Liver (tissue), 3 donors: ENCODE data around the gene TMCC2.

Experiments
- CTCF ChIP-seq: fragments of 150-350 bp; IDR thresholded peaks from 2 replicates; pipeline ENCODE4 v1.5.1; 2017; ENCODE audit warnings: improper control_type of control experiment, low read depth, low read length; ENCODE audit not compliant: missing input control
- FOXA1 ChIP-seq: IDR thresholded peaks from 2 replicates; pipeline ENCODE4 v1.6.1; 2016; ENCODE audit warnings: antibody characterized with exemption
- MAX ChIP-seq: IDR thresholded peaks from 2 replicates; pipeline ENCODE4 v1.6.1; 2016; ENCODE audit warnings: antibody characterized with exemption
- REST ChIP-seq: IDR thresholded peaks from 2 replicates; pipeline ENCODE4 v1.6.1; 2016; ENCODE audit warnings: antibody characterized with exemption, mild to moderate bottlenecking
- RXRA ChIP-seq, 2 donors: IDR thresholded peaks; 2 replicates each; pipeline ENCODE4 v1.6.1; 2017 to 2018; ENCODE audit warnings: antibody characterized with exemption in 2 of 2, mild to moderate bottlenecking in 1 of 2
- SP1 ChIP-seq: IDR thresholded peaks from 2 replicates; pipeline ENCODE4 v1.6.1; 2018; ENCODE audit warnings: antibody characterized with exemption, mild to moderate bottlenecking
- TAF1 ChIP-seq: conservative IDR thresholded peaks from 2 replicates; pipeline ENCODE4 v1.6.1; 2016; ENCODE audit warnings: antibody characterized with exemption, mild to moderate bottlenecking
- YY1 ChIP-seq: IDR thresholded peaks from 2 replicates; pipeline ENCODE4 v1.6.1; 2016; ENCODE audit warnings: antibody characterized with exemption, mild to moderate bottlenecking
- TF ChIP-seq, protein P1 (sequence below): IDR thresholded peaks from 2 replicates; pipeline ENCODE4 v1.6.1; 2016; ENCODE audit warnings: antibody characterized with exemption
- TF ChIP-seq, protein P2 (sequence below): IDR thresholded peaks from 2 replicates; pipeline ENCODE4 v1.6.1; 2016; ENCODE audit warnings: antibody characterized with exemption
- donor health status: healthy.
- donor health status: healthy.

DNA sequence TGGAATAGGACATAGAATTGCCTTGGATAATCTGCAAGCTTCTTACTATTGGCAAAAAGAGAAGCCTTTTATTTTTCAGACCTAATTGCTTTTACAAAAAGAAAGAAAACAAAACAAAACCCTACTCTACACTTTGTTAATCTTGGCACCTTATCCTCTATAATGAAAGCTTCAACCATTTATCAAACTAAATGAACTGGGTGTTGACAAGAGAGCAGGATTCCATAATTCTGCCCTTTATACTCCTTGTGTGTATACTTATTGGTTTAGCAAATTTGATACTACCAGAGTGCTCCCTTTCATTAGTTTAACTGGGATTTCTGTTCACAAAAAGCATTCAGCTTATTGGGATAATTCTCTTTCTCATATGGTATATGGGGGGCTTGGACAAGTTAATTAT is 3.0 kb upstream of the TMCC2 start:
- TF ChIP-seq CTCF (no peak), FOXA1 (no peak), MAX (no peak), TAF1 (no peak), REST (no peak), SP1 (no peak), YY1 (no peak), RXRA (IDR thresholded peaks at IDR 0.05) (no peak)
- TF ChIP-seq, protein P1, sequence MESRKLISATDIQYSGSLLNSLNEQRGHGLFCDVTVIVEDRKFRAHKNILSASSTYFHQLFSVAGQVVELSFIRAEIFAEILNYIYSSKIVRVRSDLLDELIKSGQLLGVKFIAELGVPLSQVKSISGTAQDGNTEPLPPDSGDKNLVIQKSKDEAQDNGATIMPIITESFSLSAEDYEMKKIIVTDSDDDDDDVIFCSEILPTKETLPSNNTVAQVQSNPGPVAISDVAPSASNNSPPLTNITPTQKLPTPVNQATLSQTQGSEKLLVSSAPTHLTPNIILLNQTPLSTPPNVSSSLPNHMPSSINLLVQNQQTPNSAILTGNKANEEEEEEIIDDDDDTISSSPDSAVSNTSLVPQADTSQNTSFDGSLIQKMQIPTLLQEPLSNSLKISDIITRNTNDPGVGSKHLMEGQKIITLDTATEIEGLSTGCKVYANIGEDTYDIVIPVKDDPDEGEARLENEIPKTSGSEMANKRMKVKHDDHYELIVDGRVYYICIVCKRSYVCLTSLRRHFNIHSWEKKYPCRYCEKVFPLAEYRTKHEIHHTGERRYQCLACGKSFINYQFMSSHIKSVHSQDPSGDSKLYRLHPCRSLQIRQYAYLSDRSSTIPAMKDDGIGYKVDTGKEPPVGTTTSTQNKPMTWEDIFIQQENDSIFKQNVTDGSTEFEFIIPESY: no peak
- TF ChIP-seq, protein P2, sequence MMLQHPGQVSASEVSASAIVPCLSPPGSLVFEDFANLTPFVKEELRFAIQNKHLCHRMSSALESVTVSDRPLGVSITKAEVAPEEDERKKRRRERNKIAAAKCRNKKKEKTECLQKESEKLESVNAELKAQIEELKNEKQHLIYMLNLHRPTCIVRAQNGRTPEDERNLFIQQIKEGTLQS: no peak
